Lower leg skin (tissue), 4 donors: ENCODE results near the gene PLEKHJ1. TPM values are rescaled to one million over a fixed set of nuclear protein-coding genes. Genes with fewer than 3 reads are reported as not detected.
A peak's percentile ranks its signal among the peaks of the same experiment; 100 is the strongest.
"Not testable (repeated sequence)": the region's sequence is repeated elsewhere in the genome, so short reads cannot be mapped to it uniquely, and the experiment has no call there.

Source experiments
- DNase-seq, 2 donors: peaks; one replicate each; pipeline ENCODE4 v3.0.0-alpha.2; 2019; ENCODE audit warnings: low spot score in 2 of 2
- H3K4me3 ChIP-seq: fragments of 200-600 bp; sonication (generic); 2 replicates; pipeline ENCODE4 v1.5.1; 2017; ENCODE audit warnings: mild to moderate bottlenecking, low read depth; ENCODE audit not compliant: poor library complexity, severe bottlenecking
- CTCF ChIP-seq, 3 donors: fragments of 450-650 bp; IDR thresholded peaks; one replicate each; pipeline ENCODE4 v1.5.1; 2016; ENCODE audit warnings: antibody characterized with exemption in 3 of 3, mild to moderate bottlenecking in 3 of 3, moderate library complexity in 2 of 3
- POLR2A ChIP-seq, 2 donors: fragments of 450-650 bp; IDR thresholded peaks; one replicate each; pipeline ENCODE4 v1.6.1; 2016 to 2017; ENCODE audit warnings: antibody characterized with exemption in 2 of 2, mild to moderate bottlenecking in 1 of 2, moderate library complexity in 1 of 2
- WGBS, 2 donors: methylation state at CpG; one replicate each; pipeline ENCODE4 v1.1.5; 2018; 5-methylcytosine and 5-hydroxymethylcytosine counted together
- intact Hi-C: fragments of 100-400 bp; cut with DNase I; formaldehyde crosslinking; loops from one replicate; pipeline ENCODE4 v1.15.0; 2023; ENCODE audit warnings: low total_unique reads
- total RNA-seq, 4 donors: library from RNA; depleted of rRNA; stranded (reverse); fragments of >200 nt; gene quantifications; one replicate each; pipeline ENCODE4 v1.1.0, GENCODE V29; 2016

The PLEKHJ1 gene
- 10 to 100 TPM; 52.2 to 80.5 (median 70.0) TPM for total RNA-seq

GRCh38 chr19:2236314-2237050 lies at the start of gene PLEKHJ1, which contains the start of gene SF3A2:
PLEKHJ1 (minus strand) TSS chr19:2236329; CDS start chr19:2236248, 81 bp downstream.
SF3A2 (plus strand) TSS chr19:2236824; CDS start chr19:2243419, 6,595 bp downstream.
- DNase-seq = peak; percentile 94 to 99
- TF ChIP-seq CTCF (IDR thresholded peaks at IDR 0.05) = peak in 1 of 3 donors; percentile 99
- TF ChIP-seq POLR2A (IDR thresholded peaks at IDR 0.05) = no peak
- H3K4me3 ChIP-seq = peak within 1 kb of the TSS; percentile 75
- WGBS, 2 donors = 0% methylated on average over 15 to 68 of the region's 80 CpGs
- intact Hi-C loops = loop anchor here (5.0 kb wide), 1 partner anchor 36 kb away; no protein-coding TSS in a partner anchor

- no peak for DNase-seq
- no peak overlapping the region for H3K4me3 ChIP-seq
- WGBS, 2 donors = 96 to 97% methylated on average over 8 of the region's 8 CpGs
- TF ChIP-seq CTCF (IDR thresholded peaks at IDR 0.05) (no peak), POLR2A (IDR thresholded peaks at IDR 0.05) (no peak)
- intact Hi-C loops = no loop called here
These were observed 47.8 kb upstream of the PLEKHJ1 start for GRCh38 chr19:2283835-2284507.

GRCh38 chr19:2282862-2283237 lies 46.7 kb upstream of the PLEKHJ1 start:
- no peak for DNase-seq
- no peak overlapping the region for H3K4me3 ChIP-seq
- WGBS, 2 donors = 80 to 84% methylated on average over 11 of the region's 11 CpGs
- no peak for TF ChIP-seq CTCF (IDR thresholded peaks at IDR 0.05)
- no peak for TF ChIP-seq POLR2A (IDR thresholded peaks at IDR 0.05)
- intact Hi-C loops = no loop called here

- no peak for TF ChIP-seq CTCF (IDR thresholded peaks at IDR 0.05)
- TF ChIP-seq POLR2A (IDR thresholded peaks at IDR 0.05) = no peak
- intact Hi-C loops = no loop called here
- peak; percentile 66 to 96 for DNase-seq
- 35 to 40% methylated on average over 25 of the region's 41 CpGs for WGBS, 2 donors
- H3K4me3 ChIP-seq = no peak within 1 kb of the TSS
These were observed 46.1 kb upstream of the PLEKHJ1 start, which contains the start of gene PEAK3 for GRCh38 chr19:2282062-2282861. PEAK3 (minus strand) TSS chr19:2282175; CDS start chr19:2280931, 1,244 bp downstream.

- intact Hi-C loops, H3K4me3 ChIP-seq, DNase-seq: not testable (repeated sequence)
- 27 to 45% methylated on average over 4 to 15 of the region's 16 CpGs for WGBS, 2 donors
These were observed 45.3 kb upstream of the PLEKHJ1 start for GRCh38 chr19:2281265-2282061.
